H9 (cell line): ENCODE measurements around the gene SCN8A. TPM values are rescaled to one million over a fixed set of nuclear protein-coding genes. Genes with fewer than 3 reads are reported as not detected.

Experiments used
- DNase-seq: peaks from one replicate; pipeline ENCODE4 v3.0.0-alpha.2; 2017
- H2AFZ ChIP-seq: one replicate; pipeline ENCODE4 v1.6.1; 2013; ENCODE audit warnings: mild to moderate bottlenecking, low read length, control low read depth, moderate library complexity
- H2AK5ac ChIP-seq: 2 replicates; pipeline ENCODE4 v1.6.1; 2013; ENCODE audit warnings: low read length, control low read depth, mixed read lengths; ENCODE audit not compliant: insufficient read length
- H2BK120ac ChIP-seq: one replicate; pipeline ENCODE4 v1.6.1; 2013; ENCODE audit warnings: low read depth, mild to moderate bottlenecking, low read length, control low read depth, inconsistent platforms; ENCODE audit not compliant: poor library complexity, severe bottlenecking
- H2BK12ac ChIP-seq: 2 replicates; pipeline ENCODE4 v1.6.1; 2013; ENCODE audit warnings: low read length, control low read depth, mixed read lengths, low read depth; ENCODE audit not compliant: insufficient read length
- H2BK15ac ChIP-seq: 2 replicates; pipeline ENCODE4 v1.6.1; 2013; ENCODE audit warnings: low read depth, low read length, control low read depth
- H2BK20ac ChIP-seq: one replicate; pipeline ENCODE4 v1.6.1; 2013; ENCODE audit warnings: low read depth, mild to moderate bottlenecking, low read length, control low read depth, inconsistent platforms; ENCODE audit not compliant: poor library complexity, severe bottlenecking
- H2BK5ac ChIP-seq: 2 replicates; pipeline ENCODE4 v1.6.1; 2013; ENCODE audit warnings: low read length, control low read depth, mixed read lengths; ENCODE audit not compliant: insufficient read length
- H3K14ac ChIP-seq: 2 replicates; pipeline ENCODE4 v1.6.1; 2013; ENCODE audit warnings: low read length, control low read depth; ENCODE audit not compliant: insufficient read depth
- H3K18ac ChIP-seq: 2 replicates; pipeline ENCODE4 v1.6.1; 2013; ENCODE audit warnings: low read depth, mild to moderate bottlenecking, mixed read lengths, low read length, control low read depth; ENCODE audit not compliant: insufficient read length
- H3K23ac ChIP-seq: 2 replicates; pipeline ENCODE4 v1.6.1; 2013; ENCODE audit warnings: low read length, control low read depth, mixed read lengths, low read depth; ENCODE audit not compliant: insufficient read length
- H3K23me2 ChIP-seq: 2 replicates; pipeline ENCODE4 v1.6.1; 2013; ENCODE audit warnings: low read depth, mild to moderate bottlenecking, mixed read lengths, low read length, control low read depth; ENCODE audit not compliant: insufficient read length, poor library complexity, severe bottlenecking
- H3K27ac ChIP-seq: 2 replicates; pipeline ENCODE4 v1.5.1; 2013; ENCODE audit warnings: low read length, control low read depth, mixed read lengths, low read depth; ENCODE audit not compliant: insufficient read length
- H3K27me3 ChIP-seq: 2 replicates; pipeline ENCODE4 v1.6.1; 2013; ENCODE audit warnings: low read length, control low read depth, inconsistent platforms; ENCODE audit not compliant: insufficient read depth
- H3K4ac ChIP-seq: 2 replicates; pipeline ENCODE4 v1.6.1; 2013; ENCODE audit warnings: low read depth, mild to moderate bottlenecking, control low read depth, inconsistent platforms, low read length, moderate library complexity
- H3K4me1 ChIP-seq: 2 replicates; pipeline ENCODE4 v1.6.1; 2013; ENCODE audit warnings: low read length, control low read depth, inconsistent platforms; ENCODE audit not compliant: insufficient read depth
- H3K4me2 ChIP-seq: 2 replicates; pipeline ENCODE4 v1.6.1; 2013; ENCODE audit warnings: low read length, control low read depth, mixed read lengths; ENCODE audit not compliant: insufficient read length, insufficient read depth
- H3K56ac ChIP-seq: 2 replicates; pipeline ENCODE4 v1.6.1; 2013; ENCODE audit warnings: low read depth, mild to moderate bottlenecking, mixed read lengths, low read length, control low read depth; ENCODE audit not compliant: insufficient read length
- H3K79me1 ChIP-seq: 2 replicates; pipeline ENCODE4 v1.6.1; 2013; ENCODE audit warnings: low read depth, mild to moderate bottlenecking, moderate library complexity, low read length, control low read depth, inconsistent platforms; ENCODE audit not compliant: insufficient read depth, poor library complexity, severe bottlenecking
- H3K79me2 ChIP-seq: 2 replicates; pipeline ENCODE4 v1.6.1; 2013; ENCODE audit warnings: low read length, control low read depth, inconsistent platforms; ENCODE audit not compliant: insufficient read depth
- H3K9ac ChIP-seq: 2 replicates; pipeline ENCODE4 v1.6.1; 2013; ENCODE audit warnings: low read length, control low read depth, mixed read lengths; ENCODE audit not compliant: insufficient read length; ENCODE audit errors: extremely low read depth
- H3K9me3 ChIP-seq: one replicate; pipeline ENCODE4 v1.6.1; 2013; ENCODE audit warnings: low read depth, low read length, inconsistent platforms; ENCODE audit not compliant: control insufficient read depth
- H3T11ph ChIP-seq: one replicate; pipeline ENCODE4 v1.6.1; 2013; ENCODE audit warnings: mild to moderate bottlenecking, low read length, control low read depth, inconsistent platforms
- H4K20me1 ChIP-seq: one replicate; pipeline ENCODE4 v1.6.1; 2013; ENCODE audit not compliant: control insufficient read depth, insufficient read length, insufficient read depth
- H4K5ac ChIP-seq: 2 replicates; pipeline ENCODE4 v1.6.1; 2013; ENCODE audit warnings: low read depth, mild to moderate bottlenecking, mixed read lengths, low read length, control low read depth; ENCODE audit not compliant: insufficient read length
- H4K8ac ChIP-seq: replicated peaks from 2 replicates; pipeline ENCODE4 v1.6.1; 2013; ENCODE audit warnings: low read length, control low read depth, mixed read lengths, low read depth; ENCODE audit not compliant: insufficient read length
- H4K91ac ChIP-seq: 2 replicates; pipeline ENCODE4 v1.6.1; 2013; ENCODE audit warnings: low read depth, mild to moderate bottlenecking, moderate library complexity, mixed read lengths, low read length, control low read depth; ENCODE audit not compliant: insufficient read length
- H3K27ac Mint-ChIP-seq, 3 experiments: 2 replicates in 2 of 3; 3 replicates in 1 of 3; pipeline ENCODE4 v1.8.0; 2020 to 2021; ENCODE audit warnings: mixed read lengths in 3 of 3, mild to moderate bottlenecking in 1 of 3, moderate library complexity in 1 of 3
- H3K27me3 Mint-ChIP-seq: 2 replicates; pipeline ENCODE4 v1.8.0; 2021; ENCODE audit warnings: low read depth, mild to moderate bottlenecking, moderate library complexity, mixed read lengths
- H3K36me3 Mint-ChIP-seq, 3 experiments: 2 replicates in 2 of 3; 3 replicates in 1 of 3; pipeline ENCODE4 v1.8.0; 2020 to 2021; ENCODE audit warnings: low read depth in 3 of 3, mixed read lengths in 3 of 3; ENCODE audit not compliant: insufficient read depth in 1 of 3
- H3K4me1 Mint-ChIP-seq, 2 experiments: 2 replicates each; pipeline ENCODE4 v1.8.0; 2020; ENCODE audit warnings: mixed read lengths in 2 of 2
- H3K4me3 Mint-ChIP-seq, 2 experiments: 2 replicates in 1 of 2; 3 replicates in 1 of 2; pipeline ENCODE4 v1.8.0; 2020 to 2021; ENCODE audit warnings: mild to moderate bottlenecking in 2 of 2, mixed read lengths in 2 of 2, moderate library complexity in 1 of 2
- H3K9me3 Mint-ChIP-seq, 2 experiments: 2 replicates in 1 of 2; 3 replicates in 1 of 2; pipeline ENCODE4 v1.8.0; 2020; ENCODE audit warnings: mild to moderate bottlenecking in 2 of 2, mixed read lengths in 2 of 2, moderate library complexity in 1 of 2
- WGBS: extraction: QIAGEN DNeasy Blood & Tissue Kit; methylation state at CpG from one replicate; pipeline ENCODE4 v1.1.7; 2013; ENCODE audit warnings: missing lambda C conversion rate, low lambda C conversion rate, mixed read lengths; ENCODE audit not compliant: insufficient read length; ENCODE audit errors: extremely low coverage; 5-methylcytosine and 5-hydroxymethylcytosine counted together
- total RNA-seq: library from RNA; stranded (reverse); gene quantifications from 2 replicates; pipeline ENCODE4 v1.2.1, GENCODE V29; 2021
- TF ChIP-seq, protein P1 (sequence below): fragments of 200-600 bp; sonication (generic); conservative IDR thresholded peaks from 3 replicates; pipeline ENCODE4 v1.8.0; 2021; ENCODE audit warnings: antibody characterized with exemption, mild to moderate bottlenecking

The SCN8A gene
- total RNA-seq, 1 experiment from 2014 or later, result 15.2 TPM

DNA sequence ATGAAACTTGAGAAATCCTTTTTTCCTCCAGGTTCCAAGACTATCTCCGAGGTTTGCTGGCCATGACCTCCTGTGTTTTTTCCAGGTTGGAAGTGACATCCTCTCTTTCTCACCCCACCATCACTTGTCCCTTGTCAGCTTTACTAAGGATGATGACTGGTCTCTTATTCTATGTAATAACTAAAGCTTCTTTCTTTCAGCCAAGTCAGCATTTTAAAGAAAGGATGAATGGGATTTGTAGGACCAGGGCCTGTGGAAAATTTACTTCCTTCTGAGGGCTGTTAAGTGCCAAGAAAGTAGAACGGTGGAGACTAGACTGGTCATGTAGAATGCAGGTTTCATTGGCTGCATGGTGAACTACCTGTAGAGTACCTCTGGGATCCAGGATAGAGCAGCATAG is 183.9 kb downstream of the SCN8A start:
- H3K27ac Mint-ChIP-seq, result no peak overlapping the region
- Histone ChIP-seq H3K27ac (no peak overlapping the region), H2AK5ac (no peak overlapping the region), H3K79me1 (no peaks in the 10 kb centered on the region), H3T11ph (no peak overlapping the region), H3K4ac (no peak overlapping the region), H3K79me2 (no peaks in the 10 kb centered on the region), H3K23me2 (no peaks in the 10 kb centered on the region), H4K20me1 (no peaks in the 10 kb centered on the region), H3K9ac (no peak overlapping the region), H2BK5ac (no peak overlapping the region), H3K14ac (no peak overlapping the region), H2BK20ac (no peak overlapping the region), H3K4me2 (no peak overlapping the region), H3K56ac (no peak overlapping the region), H3K9me3 (no peaks in the 10 kb centered on the region), H4K5ac (no peak overlapping the region), H2BK12ac (no peak overlapping the region), H3K18ac (no peak overlapping the region), H3K23ac (no peak overlapping the region), H4K8ac (no peak overlapping the region), H3K4me1 (no peaks in the 10 kb centered on the region), H4K91ac (no peak overlapping the region), H2AFZ (no peak overlapping the region), H3K27me3 (no peaks in the 10 kb centered on the region), H2BK15ac (no peak overlapping the region), H2BK120ac (no peak overlapping the region)
- H3K36me3 Mint-ChIP-seq, result peaks cover 27 to 43% (median 41%) of the 10 kb centered on the region in 3 experiments
- H3K27me3 Mint-ChIP-seq, result no peaks in the 10 kb centered on the region
- H3K4me3 Mint-ChIP-seq, result no peak overlapping the region
- TF ChIP-seq, protein P1, sequence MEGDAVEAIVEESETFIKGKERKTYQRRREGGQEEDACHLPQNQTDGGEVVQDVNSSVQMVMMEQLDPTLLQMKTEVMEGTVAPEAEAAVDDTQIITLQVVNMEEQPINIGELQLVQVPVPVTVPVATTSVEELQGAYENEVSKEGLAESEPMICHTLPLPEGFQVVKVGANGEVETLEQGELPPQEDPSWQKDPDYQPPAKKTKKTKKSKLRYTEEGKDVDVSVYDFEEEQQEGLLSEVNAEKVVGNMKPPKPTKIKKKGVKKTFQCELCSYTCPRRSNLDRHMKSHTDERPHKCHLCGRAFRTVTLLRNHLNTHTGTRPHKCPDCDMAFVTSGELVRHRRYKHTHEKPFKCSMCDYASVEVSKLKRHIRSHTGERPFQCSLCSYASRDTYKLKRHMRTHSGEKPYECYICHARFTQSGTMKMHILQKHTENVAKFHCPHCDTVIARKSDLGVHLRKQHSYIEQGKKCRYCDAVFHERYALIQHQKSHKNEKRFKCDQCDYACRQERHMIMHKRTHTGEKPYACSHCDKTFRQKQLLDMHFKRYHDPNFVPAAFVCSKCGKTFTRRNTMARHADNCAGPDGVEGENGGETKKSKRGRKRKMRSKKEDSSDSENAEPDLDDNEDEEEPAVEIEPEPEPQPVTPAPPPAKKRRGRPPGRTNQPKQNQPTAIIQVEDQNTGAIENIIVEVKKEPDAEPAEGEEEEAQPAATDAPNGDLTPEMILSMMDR, result no peak
- no peaks in the 10 kb centered on the region for H3K4me1 Mint-ChIP-seq
- no peak for DNase-seq
- H3K9me3 Mint-ChIP-seq, result no peaks in the 10 kb centered on the region
- WGBS, result no CpG with 5 or more reads among the region's 2 CpGs
